Transverse colon (tissue), 4 donors: Measurements from ENCODE around the gene NFS1. TPM values are rescaled to one million over a fixed set of nuclear protein-coding genes. Genes with fewer than 3 reads are reported as not detected.
"Not testable (repeated sequence)": the region's sequence is repeated elsewhere in the genome, so short reads cannot be mapped to it uniquely, and the experiment has no call there.

ENCODE experiments used
- DNase-seq: peaks from one replicate; pipeline ENCODE4 v3.0.0-alpha.2; 2019
- H3K27ac ChIP-seq, 4 donors: fragments of 200-600 bp; sonication (generic); 2 replicates each; pipeline ENCODE4 v1.5.1; 2016 to 2018; ENCODE audit warnings: inconsistent platforms in 4 of 4
- H3K27me3 ChIP-seq: fragments of 200-600 bp; sonication (generic); 2 replicates; pipeline ENCODE4 v1.5.1; 2017; ENCODE audit warnings: inconsistent platforms
- H3K36me3 ChIP-seq, 4 donors: fragments of 200-600 bp; sonication (generic); 2 replicates each; pipeline ENCODE4 v1.5.1; 2017 to 2019; ENCODE audit warnings: inconsistent platforms in 4 of 4
- H3K4me1 ChIP-seq, 4 donors: fragments of 200-600 bp; sonication (generic); 2 replicates each; pipeline ENCODE4 v1.5.1; 2017 to 2020; ENCODE audit warnings: inconsistent platforms in 4 of 4
- H3K4me3 ChIP-seq, 4 donors: fragments of 200-600 bp; sonication (generic); 1 replicate in 1 of 4; 2 replicates in 3 of 4; pipeline versions ENCODE4 v1.5.1 to v1.6.1; 2017 to 2019; ENCODE audit warnings: inconsistent platforms in 4 of 4
- H3K9me3 ChIP-seq, 2 donors: fragments of 200-600 bp; sonication (generic); 2 replicates each; pipeline ENCODE4 v1.5.1; 2017 to 2019; ENCODE audit warnings: inconsistent platforms in 2 of 2
- EP300 ChIP-seq: sonication (generic); formaldehyde crosslinking; IDR thresholded peaks from one replicate; pipeline ENCODE4 v1.6.1; 2017; ENCODE audit warnings: antibody characterized with exemption, low read depth
- POLR2A ChIP-seq: fragments of 450-650 bp; IDR thresholded peaks from one replicate; pipeline ENCODE4 v1.6.1; 2016; ENCODE audit warnings: antibody characterized with exemption, mild to moderate bottlenecking, moderate library complexity
- POLR2AphosphoS5 ChIP-seq, 3 donors: sonication (generic); formaldehyde crosslinking; IDR thresholded peaks; one replicate each; pipeline ENCODE4 v1.6.1; 2016; ENCODE audit warnings: antibody characterized with exemption in 3 of 3
- WGBS, 2 donors: methylation state at CpG; one replicate each; pipeline ENCODE4 v1.1.5; 2018; ENCODE audit warnings: low coverage in 1 of 2; 5-methylcytosine and 5-hydroxymethylcytosine counted together
- in situ Hi-C, 4 donors: fragments of 200-750 bp; cut with MboI; loops; one replicate each; pipeline versions ENCODE4 v1.15.0 to v1.15.1; 2017; ENCODE audit warnings: low sequenced_read_pairs in 3 of 4, low pct_ligation_motif_present in 1 of 4, low pct_unique_long_range_greater_than_20kb in 1 of 4
- intact Hi-C: fragments of 100-400 bp; cut with DNase I; formaldehyde crosslinking; loops from one replicate; pipeline ENCODE4 v1.15.1; 2023; ENCODE audit warnings: low total_unique reads
- total RNA-seq, 4 donors: library from RNA; depleted of rRNA; stranded (reverse); fragments of >200 nt; gene quantifications; one replicate each; pipeline ENCODE4 v1.1.0, GENCODE V29; 2016
- TF ChIP-seq, protein P1 (sequence below), 5 experiments: fragments of 200-600 bp in 3 of 5; fragments of 450-650 bp in 2 of 5; sonication (generic) in 3 of 5; IDR thresholded peaks; 1 replicate in 2 of 5; 2 replicates in 3 of 5; pipeline ENCODE4 v1.5.1; 2016 to 2017; ENCODE audit warnings: antibody characterized with exemption in 5 of 5, inconsistent platforms in 3 of 5, mild to moderate bottlenecking in 2 of 5, moderate library complexity in 1 of 5

NFS1 gene
- total RNA-seq, 4 donors from 2014 or later, result 28.4 to 54.1 (median 42.0) TPM

GRCh38 chr20:35726842-35727711 is 27.9 kb upstream of the NFS1 start:
- intact Hi-C loops, result no loop called here
- H3K4me1 ChIP-seq, result peaks cover 0 to 27% (median 13%) of the 10 kb centered on the region in 4 donors
- H3K4me3 ChIP-seq, result no peak overlapping the region

GRCh38 chr20:35724321-35725230 is 25.4 kb upstream of the NFS1 start:
- H3K4me3 ChIP-seq, result no peak overlapping the region
- H3K4me1 ChIP-seq, result peaks cover 0 to 7% (median 2%) of the 10 kb centered on the region in 4 donors
- H3K27me3 ChIP-seq, result no peaks in the 10 kb centered on the region
- H3K36me3 ChIP-seq, result peaks cover 0 to 93% (median 49%) of the 10 kb centered on the region in 4 donors
- H3K27ac ChIP-seq, result no peak overlapping the region
- in situ Hi-C loops (loop anchor here in 2 of 4 donors (25.0 kb wide), 1 partner anchor 163 kb away; no protein-coding TSS in a partner anchor), intact Hi-C loops (no loop called here)
- WGBS, 2 donors, result 78 to 83% methylated on average over 12 to 13 of the region's 13 CpGs
- no peaks in the 10 kb centered on the region for H3K9me3 ChIP-seq
- DNase-seq, result no peak
- TF ChIP-seq, protein P1, sequence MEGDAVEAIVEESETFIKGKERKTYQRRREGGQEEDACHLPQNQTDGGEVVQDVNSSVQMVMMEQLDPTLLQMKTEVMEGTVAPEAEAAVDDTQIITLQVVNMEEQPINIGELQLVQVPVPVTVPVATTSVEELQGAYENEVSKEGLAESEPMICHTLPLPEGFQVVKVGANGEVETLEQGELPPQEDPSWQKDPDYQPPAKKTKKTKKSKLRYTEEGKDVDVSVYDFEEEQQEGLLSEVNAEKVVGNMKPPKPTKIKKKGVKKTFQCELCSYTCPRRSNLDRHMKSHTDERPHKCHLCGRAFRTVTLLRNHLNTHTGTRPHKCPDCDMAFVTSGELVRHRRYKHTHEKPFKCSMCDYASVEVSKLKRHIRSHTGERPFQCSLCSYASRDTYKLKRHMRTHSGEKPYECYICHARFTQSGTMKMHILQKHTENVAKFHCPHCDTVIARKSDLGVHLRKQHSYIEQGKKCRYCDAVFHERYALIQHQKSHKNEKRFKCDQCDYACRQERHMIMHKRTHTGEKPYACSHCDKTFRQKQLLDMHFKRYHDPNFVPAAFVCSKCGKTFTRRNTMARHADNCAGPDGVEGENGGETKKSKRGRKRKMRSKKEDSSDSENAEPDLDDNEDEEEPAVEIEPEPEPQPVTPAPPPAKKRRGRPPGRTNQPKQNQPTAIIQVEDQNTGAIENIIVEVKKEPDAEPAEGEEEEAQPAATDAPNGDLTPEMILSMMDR (IDR thresholded peaks at IDR 0.05), result no peak
- TF ChIP-seq POLR2A, result no peak
- TF ChIP-seq POLR2AphosphoS5 (IDR thresholded peaks at IDR 0.05), result no peak
- no peak for TF ChIP-seq EP300

More at GRCh38 chr20:35726842-35727711, 27.9 kb upstream of the NFS1 start:
- H3K36me3 ChIP-seq, result peaks cover 0 to 92% (median 45%) of the 10 kb centered on the region in 4 donors
- no peak overlapping the region for H3K27ac ChIP-seq
- no peak for DNase-seq
- no peaks in the 10 kb centered on the region for H3K27me3 ChIP-seq
- in situ Hi-C loops, result no loop called here
- TF ChIP-seq, protein P1 (IDR thresholded peaks at IDR 0.05), result no peak
- TF ChIP-seq POLR2A (no peak), EP300 (no peak), POLR2AphosphoS5 (IDR thresholded peaks at IDR 0.05) (no peak)
- H3K9me3 ChIP-seq, result no peaks in the 10 kb centered on the region
- WGBS, 2 donors, result 90 to 94% methylated on average over 13 to 20 of the region's 20 CpGs

DNA sequence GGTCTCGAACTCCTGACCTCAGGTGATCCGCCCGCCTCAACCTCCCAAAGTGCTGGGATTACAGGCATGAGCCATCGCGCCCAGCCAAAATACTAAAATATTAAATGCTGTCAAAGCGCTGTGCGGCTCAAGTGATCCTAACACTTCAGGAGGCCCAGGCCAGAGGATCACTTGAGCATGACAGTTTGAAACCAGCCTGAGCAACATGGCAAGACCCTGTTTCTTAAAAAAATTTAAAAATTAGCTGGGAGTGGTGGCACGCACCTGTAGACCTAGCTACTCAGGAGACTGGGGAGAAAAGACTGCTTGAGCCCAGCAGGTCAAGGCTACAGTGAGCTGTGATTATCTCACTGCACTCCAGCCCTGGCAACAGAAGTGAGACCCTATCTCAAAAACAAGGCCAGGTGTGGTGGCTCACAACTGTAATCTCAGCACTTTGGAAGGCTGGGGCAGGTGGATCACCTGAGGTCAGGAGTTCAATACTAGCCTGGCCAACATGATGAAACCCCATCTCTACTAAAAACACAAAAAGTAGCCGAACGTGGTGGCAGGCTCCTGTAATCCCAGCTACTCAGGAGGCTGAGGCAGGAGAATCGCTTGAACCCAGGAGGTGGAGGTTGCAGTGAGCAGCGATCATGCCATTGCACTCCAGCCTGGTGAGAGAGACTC is 24.6 kb upstream of the NFS1 start:
- H3K4me1 ChIP-seq, intact Hi-C loops, H3K27ac ChIP-seq, H3K4me3 ChIP-seq, H3K27me3 ChIP-seq, H3K9me3 ChIP-seq, DNase-seq: not testable (repeated sequence)
- 92% methylated on average over 12 of the region's 12 CpGs; no CpG with 5 or more reads in 1 of the 2 donors for WGBS, 2 donors
- in situ Hi-C loops, result loop anchor here in 2 of 4 donors (25.0 kb wide), 1 partner anchor 164 kb away; no protein-coding TSS in a partner anchor
- H3K36me3 ChIP-seq, result peaks cover 0 to 94% (median 50%) of the 10 kb centered on the region in 4 donors

- 90 to 91% methylated on average over 2 to 4 of the region's 4 CpGs for WGBS, 2 donors
- H3K4me3 ChIP-seq, H3K4me1 ChIP-seq, H3K27me3 ChIP-seq, DNase-seq, H3K9me3 ChIP-seq, intact Hi-C loops, H3K27ac ChIP-seq: not testable (repeated sequence)
- in situ Hi-C loops, result loop anchor here in 2 of 4 donors (25.0 kb wide), 1 partner anchor 164 kb away; no protein-coding TSS in a partner anchor
- H3K36me3 ChIP-seq, result peaks cover 0 to 95% (median 50%) of the 10 kb centered on the region in 4 donors
Measured at GRCh38 chr20:35723275-35723639, 24.1 kb upstream of the NFS1 start.
